ENCODE measurements around the gene PHF1.
A peak's percentile ranks its signal among the peaks of the same experiment; 100 is the strongest.

Gene PHF1

DNA sequence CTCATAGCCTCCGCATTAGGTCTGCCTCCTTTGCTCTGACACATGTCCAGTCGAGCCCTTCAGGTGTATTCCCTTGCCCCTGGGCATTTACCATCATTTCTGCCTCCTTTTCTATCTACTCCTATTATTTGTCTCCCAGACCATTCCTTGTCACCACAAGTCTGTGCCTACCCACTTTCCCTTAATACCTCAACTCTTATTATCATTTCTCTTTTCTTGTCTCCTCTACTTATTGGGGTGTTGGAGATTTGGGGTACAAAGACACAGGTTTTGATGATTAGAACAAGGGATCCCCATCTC is 10.5 kb downstream of the PHF1 start:
- Histone ChIP-seq H3K27ac (no peak overlapping the region), H3K4me3 (no peak overlapping the region)
- TF ChIP-seq, protein P1, sequence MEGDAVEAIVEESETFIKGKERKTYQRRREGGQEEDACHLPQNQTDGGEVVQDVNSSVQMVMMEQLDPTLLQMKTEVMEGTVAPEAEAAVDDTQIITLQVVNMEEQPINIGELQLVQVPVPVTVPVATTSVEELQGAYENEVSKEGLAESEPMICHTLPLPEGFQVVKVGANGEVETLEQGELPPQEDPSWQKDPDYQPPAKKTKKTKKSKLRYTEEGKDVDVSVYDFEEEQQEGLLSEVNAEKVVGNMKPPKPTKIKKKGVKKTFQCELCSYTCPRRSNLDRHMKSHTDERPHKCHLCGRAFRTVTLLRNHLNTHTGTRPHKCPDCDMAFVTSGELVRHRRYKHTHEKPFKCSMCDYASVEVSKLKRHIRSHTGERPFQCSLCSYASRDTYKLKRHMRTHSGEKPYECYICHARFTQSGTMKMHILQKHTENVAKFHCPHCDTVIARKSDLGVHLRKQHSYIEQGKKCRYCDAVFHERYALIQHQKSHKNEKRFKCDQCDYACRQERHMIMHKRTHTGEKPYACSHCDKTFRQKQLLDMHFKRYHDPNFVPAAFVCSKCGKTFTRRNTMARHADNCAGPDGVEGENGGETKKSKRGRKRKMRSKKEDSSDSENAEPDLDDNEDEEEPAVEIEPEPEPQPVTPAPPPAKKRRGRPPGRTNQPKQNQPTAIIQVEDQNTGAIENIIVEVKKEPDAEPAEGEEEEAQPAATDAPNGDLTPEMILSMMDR (IDR thresholded peaks at IDR 0.05) = no peak
- DNase-seq (ENCODE audit: low spot score) = no peak

DNA sequence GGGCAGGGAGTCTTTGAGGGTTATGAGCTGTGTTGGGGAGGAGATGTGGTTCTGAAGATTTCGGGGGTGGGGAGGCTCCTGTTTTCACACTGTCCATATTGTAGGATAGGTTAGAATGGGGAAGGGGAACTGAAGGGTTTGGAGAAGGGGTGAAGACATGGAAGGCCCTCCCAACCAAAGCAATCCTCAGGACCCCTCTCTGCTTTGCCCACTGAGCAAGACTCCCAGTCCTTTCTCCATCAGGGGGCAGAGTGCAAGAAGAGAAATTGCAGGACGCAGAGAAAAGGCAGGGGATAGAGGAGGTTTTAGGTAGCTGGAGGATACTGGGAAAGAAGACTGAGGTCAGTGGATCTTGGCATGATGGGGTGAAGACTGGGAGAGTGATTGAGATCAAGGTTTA is 13.0 kb downstream of the PHF1 start:
- H3K27ac ChIP-seq = no peak overlapping the region
- TF ChIP-seq, protein P1 (IDR thresholded peaks at IDR 0.05) = no peak
- no peak overlapping the region for H3K4me3 ChIP-seq
- no peak for DNase-seq (ENCODE audit: low spot score)

DNA sequence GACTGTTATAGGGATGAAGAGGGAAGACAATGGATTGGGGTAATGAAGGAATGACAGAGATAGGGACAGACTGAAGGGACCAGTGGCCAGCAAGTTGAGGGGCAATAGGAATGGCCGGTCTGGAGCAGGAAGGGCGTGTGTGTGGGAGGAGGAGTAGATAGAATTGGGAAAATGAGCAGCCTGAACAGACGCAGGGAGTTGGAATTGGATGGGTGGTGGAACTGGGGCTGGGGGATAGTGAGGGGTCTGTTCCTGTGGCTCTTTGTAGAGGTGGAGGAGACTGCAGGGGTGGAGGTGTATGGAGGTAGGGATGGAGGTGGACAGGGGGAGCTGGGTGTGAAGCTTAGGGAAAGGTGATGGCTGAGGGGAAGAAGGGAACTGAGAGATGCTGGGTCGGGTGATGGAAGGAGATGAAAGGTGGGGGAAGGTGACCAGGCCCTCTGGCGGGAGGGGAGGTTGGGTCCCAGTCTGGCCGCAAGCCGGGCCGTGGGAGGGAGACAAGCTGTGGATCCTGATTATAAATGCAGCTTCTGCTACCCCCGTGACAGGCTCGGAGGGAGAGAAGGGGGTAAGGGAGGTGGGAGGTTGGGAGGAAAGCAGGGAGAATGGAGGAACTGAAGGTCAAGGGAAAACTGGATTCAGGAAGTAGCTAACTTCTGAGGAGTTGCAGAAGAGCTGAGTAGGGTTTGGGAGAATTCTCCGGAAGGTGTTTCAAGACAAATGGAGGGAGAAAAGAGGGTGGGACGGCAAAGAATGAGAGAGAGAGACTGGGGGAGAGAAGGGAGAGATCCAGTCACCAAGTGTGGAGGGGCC is 14.2 kb downstream of the PHF1 start:
- TF ChIP-seq, protein P1 (IDR thresholded peaks at IDR 0.05) = no peak
- Histone ChIP-seq H3K4me3 (peak overlapping the region; percentile 80), H3K27ac (peak overlapping the region; percentile 87 to 97)
- DNase-seq (ENCODE audit: low spot score) = no peak

DNA sequence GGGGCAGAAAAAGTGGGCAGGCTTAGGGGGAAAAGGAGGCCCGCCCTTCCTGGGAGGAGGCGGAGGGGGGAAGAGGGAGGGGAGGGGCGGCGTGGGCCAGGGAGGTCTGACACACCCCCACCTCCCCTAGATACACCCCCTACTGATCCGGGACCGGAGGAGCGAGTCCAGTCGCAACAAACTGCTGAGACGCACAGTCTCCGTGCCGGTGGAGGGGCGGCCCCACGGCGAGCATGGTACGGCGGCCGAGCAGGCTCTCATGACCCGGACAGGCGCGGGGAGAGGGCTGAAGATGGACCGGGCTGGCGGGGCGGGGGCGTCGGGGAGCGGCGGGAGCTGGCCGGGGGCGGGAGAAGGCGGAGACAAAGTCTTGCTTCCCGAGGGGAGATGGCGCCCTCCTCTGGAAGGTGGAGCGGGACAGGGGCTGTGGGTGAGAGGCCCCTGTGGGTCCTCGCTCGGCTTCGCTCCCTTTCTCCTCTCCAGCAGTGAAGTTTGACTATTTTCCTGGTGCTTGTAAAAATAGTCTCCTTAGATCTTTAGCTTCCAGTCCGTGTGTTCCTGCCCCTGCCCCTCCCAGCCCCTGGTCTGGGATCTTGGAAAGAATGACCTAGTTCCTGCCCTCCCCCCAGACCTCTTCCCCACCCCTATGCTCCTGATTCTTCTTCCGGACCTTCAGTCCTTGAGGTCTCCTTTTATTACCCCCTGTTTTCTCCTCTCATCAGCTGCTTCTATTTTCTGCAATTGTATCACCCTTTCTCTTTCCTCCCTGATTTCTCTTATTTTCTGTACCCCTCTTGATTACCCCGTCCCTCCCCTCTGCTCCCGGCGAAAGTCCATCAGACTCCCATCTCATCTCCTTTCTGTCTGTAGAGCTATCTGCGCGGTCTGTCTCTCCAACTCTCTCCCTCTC is 15.1 kb downstream of the PHF1 start:
- peak; percentile 91 for DNase-seq (ENCODE audit: low spot score)
- peak overlapping the region; percentile 87 to 97 for H3K27ac ChIP-seq
- TF ChIP-seq, protein P1 (IDR thresholded peaks at IDR 0.05) = peak; percentile 49
- peak overlapping the region; percentile 80 for H3K4me3 ChIP-seq

DNA sequence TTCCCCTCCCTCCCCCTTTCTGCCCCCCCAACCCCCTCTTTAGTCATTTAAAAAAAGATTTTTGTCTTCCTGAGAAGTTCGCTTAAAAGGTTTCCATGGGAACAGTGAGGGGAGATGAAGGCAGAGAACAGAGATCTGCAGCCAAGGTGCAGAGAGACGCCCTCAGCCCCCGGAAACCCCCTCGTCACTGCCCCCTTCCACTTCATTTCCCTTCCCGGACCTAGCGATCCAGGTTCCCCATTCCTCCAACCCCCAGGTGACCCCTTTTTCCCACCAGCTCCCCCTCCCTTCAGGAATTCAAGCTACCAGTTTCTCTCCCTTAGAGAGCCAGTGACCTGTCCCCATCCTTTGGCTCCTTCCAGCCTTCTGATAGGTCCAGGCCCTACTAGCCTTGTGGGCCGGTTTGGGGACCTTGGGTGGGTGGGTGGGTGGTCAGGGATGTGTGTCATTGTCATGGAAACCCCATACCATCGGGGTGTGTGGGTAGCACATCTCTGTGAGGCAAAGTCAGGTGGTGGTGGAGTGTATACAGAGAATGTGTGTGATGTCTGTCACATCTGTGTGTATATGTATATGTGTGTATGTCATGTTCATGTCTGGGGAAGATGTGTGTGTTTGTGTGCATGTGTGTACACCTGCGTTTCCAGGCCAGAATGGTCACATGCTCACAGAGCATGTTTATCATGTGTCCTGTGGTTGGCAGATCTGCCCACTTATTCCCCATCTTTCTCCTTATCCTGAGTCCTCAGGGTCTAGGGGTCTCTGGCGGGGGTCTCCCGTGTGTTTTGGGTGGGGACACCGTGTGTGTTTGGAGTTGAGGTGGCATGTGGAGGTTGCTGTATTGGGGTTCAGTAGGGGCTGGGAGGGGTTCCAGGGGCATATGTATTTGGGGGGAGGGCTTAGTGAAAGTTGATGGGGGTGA is 16.0 kb downstream of the PHF1 start:
- TF ChIP-seq, protein P1 (IDR thresholded peaks at IDR 0.05) = no peak
- no peak for DNase-seq (ENCODE audit: low spot score)
- Histone ChIP-seq H3K4me3 (peak overlapping the region; percentile 80), H3K27ac (peak overlapping the region; percentile 87 to 97)

DNA sequence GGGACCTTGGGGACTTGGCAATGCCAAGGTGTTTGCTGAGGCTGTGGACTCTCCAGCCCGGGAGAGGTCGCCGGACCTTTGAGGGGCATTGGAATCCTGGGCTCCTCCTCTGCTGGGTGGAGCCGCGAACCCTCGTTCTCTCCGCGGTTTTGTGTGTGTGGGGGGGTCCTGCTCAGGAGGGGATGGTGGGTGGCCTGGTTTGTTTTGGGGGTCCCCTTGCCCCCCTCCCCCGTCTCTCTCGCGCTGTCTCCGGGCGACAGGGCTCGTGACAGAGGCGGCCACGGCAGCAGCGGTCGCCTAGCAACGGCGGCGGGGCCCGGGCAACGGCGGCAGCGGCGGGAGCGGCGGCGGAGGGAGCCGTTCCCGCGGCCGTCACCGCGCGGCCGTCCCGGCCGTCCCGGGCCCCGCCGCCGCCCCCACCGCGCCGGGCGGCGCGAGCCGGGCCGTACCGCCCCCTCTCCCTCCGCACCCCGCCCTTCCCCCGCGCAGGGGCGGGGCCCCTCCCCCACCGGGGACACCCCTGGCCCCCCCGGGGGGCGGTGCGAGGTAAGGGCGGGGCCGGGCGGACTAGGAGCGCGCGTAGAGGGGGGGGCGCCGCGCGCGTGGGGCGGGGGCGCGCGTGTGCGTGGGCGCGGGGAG is 16.9 kb downstream of the PHF1 start:
- H3K4me3 ChIP-seq = peak overlapping the region; percentile 80
- no peak for DNase-seq (ENCODE audit: low spot score)
- TF ChIP-seq, protein P1 (IDR thresholded peaks at IDR 0.05) = no peak
- peak overlapping the region; percentile 87 to 97 for H3K27ac ChIP-seq

All from coronary artery (tissue), 2 donors.